GM21619 (cell line): ENCODE data around the gene ZNF14.
"Not testable (repeated sequence)": the region's sequence is repeated elsewhere in the genome, so short reads cannot be mapped to it uniquely, and the experiment has no call there.

Experiments
- ATAC-seq: cut with Tn5 transposase; IDR thresholded peaks from one replicate; pipeline ENCODE4 v1.9.1; 2021; ENCODE audit not compliant: unreplicated experiment

Gene ZNF14

GRCh38 chr19:19732579-19733501, at the start of gene ZNF14:
Gene ZNF14 (minus strand): TSS chr19:19733112. CDS start chr19:19732958, 154 bp downstream.
- peak; percentile 100 for ATAC-seq

DNA sequence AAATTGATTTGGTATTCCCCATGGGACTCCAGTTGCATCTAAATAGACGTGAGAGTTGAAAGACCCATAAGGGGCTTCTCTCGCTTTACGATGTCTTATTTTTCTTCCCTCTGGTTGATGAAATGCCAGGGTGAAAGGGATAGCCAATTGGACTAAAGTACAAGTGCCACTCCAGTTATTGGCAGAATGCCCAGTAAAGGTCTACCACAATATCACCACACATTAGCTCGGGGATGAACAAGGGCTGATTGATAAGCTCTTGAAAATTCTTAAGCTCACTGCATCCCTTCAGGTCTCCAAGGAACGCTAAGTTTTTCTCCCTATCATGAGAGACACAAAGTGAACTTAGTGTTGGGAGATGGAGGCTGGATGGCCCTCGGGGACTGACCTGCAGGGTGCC, 48.9 kb upstream of the ZNF14 start:
- ATAC-seq: not testable (repeated sequence)

DNA sequence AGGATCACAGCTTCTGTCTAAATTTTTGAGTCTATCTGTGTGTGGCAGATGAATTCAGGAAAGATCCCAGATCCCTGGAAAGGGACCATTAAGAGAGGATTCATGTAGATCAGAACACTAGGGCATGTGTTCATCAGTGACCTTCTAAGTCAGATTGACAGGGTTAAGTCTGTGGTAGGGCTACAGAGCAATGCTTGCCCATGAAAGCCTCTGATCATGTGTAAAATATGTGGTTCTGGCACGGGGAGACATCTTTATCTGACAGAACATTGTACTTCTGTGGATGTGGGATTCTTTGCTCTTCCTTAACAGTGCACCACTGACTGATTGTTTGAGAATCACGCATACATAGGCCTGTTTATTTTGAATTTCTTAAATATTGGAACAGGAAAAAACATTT, 45.8 kb upstream of the ZNF14 start:
- ATAC-seq: no peak

GRCh38 chr19:19777692-19778091, 44.8 kb upstream of the ZNF14 start:
- ATAC-seq: no peak

DNA sequence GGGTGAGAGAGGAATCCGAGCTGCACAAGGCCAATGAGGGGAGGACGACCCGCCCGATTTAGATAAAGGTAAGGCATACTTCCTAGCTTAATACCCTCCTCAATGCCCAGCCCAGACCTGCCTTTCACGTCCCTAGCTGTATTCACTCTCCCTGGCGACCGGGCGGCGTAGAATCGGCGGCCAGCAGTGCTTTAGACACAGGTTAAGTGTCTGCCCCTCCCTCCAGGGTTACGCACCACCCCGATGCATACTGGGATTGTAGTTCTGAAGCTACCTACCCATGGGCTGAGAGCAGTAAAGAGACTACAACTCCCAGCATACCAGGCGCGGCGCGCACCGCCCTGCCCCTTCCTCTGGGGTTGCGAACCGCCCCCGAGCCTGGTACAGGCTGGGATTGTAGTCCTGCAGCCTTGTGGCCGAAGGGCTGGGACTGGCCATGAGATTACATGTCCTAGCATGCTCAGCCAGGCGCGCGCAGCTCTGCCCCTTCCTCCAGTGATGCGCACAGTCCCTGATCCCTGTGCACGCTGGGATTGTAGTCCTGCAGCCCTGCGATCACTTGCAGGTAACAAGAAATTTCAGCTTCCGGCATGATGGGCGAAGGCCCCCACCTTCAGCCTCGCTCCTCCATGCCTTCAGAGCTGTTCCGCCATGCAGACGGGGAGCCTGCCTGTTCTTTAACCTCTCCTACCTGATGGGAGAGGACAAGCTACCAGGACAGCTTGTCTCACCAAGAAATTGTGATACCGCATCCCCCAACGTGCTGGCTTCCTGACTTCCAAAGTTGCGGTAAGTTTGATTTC, 43.5 kb upstream of the ZNF14 start:
- peak; percentile 98 for ATAC-seq

- ATAC-seq: peak; percentile 14
Observed at GRCh38 chr19:19775891-19776205, 42.9 kb upstream of the ZNF14 start.

GRCh38 chr19:19774354-19775033, 41.6 kb upstream of the ZNF14 start:
- no peak for ATAC-seq

- not testable (repeated sequence) for ATAC-seq
Observed at GRCh38 chr19:19771963-19772362, 39.1 kb upstream of the ZNF14 start.

- not testable (repeated sequence) for ATAC-seq
Observed at GRCh38 chr19:19769971-19770370, 37.1 kb upstream of the ZNF14 start.

- ATAC-seq: no peak
Observed at GRCh38 chr19:19758164-19758563, 25.3 kb upstream of the ZNF14 start.

- ATAC-seq: no peak
Observed at GRCh38 chr19:19752760-19753403, 20.0 kb upstream of the ZNF14 start.

GRCh38 chr19:19751846-19752245, 18.9 kb upstream of the ZNF14 start:
- ATAC-seq: no peak

DNA sequence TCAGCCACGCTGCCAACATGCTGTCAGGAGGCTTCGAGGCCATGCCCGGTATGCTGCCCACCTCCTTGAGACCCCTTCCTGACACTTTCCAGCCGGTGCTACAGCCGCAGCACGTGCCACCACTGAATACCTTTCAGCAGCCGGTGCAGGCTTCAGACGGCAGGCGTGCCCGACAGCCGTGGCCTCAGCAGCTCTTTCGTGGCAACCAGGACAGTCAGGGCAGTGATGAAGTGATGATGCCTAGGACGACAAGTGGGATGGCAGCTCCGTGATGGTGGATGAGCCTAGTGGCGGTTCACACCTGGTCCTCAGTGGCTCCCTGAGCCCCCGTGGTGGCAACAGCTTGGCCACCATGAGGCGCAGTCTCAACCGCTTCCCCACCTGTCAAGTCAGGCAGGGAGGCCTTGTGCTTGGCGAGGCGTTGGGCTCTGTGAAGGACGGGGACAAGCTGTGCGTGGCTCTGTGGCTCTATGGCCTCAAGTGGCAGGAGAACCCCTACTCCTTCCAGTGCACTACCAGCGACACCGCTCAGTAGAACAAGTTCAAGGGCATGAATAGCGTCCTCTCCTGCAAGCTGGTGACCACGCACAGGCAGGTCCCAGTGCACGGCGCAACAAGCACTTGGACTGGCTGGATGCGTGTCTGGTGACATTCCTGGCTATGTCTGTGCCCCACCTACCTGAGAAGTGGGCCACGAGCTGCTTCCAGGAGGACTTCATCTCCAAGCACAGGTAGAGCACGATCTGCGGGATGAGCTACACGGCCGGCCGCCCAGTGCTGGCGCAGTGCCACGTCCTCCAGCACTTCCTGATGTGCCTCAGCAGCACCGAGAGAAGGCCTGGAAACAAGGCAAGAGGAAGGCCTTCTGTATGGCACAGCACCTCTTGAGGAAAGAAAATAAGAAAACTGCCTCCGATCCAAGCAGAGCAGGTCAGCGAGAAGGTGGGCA, 18.2 kb upstream of the ZNF14 start:
- no peak for ATAC-seq

DNA sequence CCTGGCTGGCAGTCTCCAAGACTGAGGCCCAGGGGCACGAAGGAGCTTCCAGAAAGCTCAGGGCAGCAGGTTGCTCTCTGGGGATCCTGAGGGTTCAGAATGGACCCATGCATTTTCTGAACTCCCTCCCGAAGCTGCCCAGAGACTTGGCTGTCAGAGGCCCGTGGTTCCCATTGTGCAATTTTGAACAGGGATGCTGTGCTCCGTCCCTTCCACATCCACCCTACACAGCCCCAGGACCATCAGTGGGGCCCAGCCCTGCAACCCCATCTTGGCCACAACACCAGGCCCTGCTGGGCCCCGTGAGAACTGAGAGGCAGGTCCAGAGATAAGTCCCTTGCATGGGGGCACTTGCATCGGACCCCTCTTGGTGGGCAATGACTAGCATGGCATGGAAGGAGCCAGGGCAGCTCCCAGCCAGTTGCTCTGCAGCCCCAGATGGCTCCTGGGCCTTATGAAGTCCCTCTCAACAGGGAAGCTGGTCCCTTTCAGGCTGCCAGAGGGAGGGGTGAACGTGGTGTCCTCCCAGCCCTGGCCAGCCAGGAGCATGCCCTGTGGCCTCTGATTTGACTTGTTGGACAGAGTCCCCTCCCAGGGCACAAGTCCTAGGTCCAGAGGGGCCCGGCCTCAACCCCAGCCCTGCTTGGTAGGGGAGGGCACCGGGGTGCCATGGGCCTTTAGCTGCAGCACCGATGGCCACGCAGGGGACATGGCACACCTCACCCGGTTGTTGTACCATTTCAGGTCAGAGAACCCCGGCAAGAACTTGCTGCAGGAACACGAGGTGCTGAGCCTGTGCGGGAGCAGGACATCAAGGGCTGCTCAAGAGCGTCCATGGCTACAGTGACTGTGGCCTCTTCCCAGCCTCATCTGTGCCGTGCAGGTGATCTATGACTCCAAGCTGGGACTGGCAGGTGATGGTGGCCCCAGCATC, 17.3 kb upstream of the ZNF14 start:
- no peak for ATAC-seq

DNA sequence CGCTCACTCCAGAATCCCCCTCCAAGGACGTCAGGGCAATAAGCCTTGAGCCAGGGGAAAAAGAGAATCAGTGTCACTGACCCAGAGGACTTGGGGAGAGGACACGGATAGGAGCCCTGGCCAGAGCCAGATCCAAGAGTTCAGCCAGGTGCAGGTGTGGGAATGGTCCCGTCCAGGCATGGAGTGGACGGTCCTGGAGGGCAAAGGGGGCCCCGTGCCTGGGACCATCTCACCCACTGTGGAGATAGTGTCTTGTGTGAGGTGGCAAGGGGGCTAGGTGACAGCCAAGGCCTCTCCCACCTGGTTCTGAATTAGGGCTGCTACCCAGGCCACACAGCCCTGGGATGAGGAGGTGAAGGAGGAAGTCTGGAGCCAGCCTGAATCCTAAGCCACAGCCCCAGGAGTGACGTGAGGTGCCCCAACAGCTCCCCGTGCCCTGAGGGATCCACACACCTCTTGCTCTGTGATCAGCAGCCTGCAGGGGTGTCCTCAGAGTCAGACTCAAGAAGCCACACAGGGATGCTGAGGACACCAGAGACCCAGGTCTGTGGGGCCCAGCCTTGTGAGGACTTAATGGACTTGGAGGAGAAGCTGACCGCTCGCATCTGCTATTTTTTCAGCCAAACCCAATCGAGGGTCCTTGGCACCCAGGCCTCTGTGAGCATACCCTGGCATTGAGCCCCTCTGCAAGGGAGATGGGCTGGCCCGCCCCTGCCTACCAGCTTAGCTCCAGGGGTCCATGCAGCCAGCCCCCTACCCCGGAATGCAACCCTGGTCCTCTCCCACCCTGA, 16.4 kb upstream of the ZNF14 start:
- ATAC-seq: no peak

DNA sequence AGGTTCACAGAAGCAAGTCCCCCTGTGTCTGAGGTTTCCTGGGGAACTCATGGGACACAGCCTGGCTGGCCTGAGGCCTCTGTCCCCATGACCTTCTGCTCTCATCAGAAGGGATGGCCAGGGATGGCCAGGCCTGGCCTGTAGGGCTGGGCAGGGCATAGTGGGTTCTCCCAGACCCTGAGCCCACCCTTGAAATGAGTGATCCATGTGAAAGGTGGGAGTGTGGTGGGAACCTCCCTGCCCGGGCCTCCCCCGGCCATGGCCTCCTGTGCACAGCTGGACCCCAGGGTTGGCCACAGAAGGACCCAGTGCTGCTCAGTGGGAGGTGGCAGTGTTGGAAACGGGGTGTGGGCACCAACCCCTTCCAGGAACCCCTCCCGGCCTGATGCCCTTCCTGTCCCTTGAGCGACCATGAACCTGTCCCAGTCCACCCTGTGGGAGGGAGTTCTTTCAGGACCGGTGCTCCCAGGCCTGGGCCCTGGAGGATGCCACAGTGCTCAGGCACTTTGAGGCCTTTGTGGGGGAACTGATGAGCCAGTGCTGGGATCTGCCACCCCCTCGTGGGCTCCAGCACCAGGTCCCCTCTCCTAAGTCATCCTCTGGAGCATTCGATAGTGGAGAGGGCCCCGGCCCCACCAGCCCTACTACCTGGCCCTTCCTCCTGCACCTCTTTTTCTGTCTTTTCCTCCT, 15.5 kb upstream of the ZNF14 start:
- ATAC-seq: no peak
